HepG2 (cell line): ENCODE measurements around the gene RBBP9. TPM values are rescaled to one million over a fixed set of nuclear protein-coding genes. Genes with fewer than 3 reads are reported as not detected.

Source experiments
- ATF2 ChIP-seq: sonication (generic); formaldehyde crosslinking; IDR thresholded peaks from 2 replicates; pipeline ENCODE4 v1.4.0; 2020; ENCODE audit warnings: missing genetic modification reagents
- GRHL1 ChIP-seq: sonication (generic); formaldehyde crosslinking; conservative IDR thresholded peaks from 2 replicates; pipeline ENCODE4 v1.8.0; 2022; ENCODE audit warnings: missing genetic modification reagents
- HBP1 ChIP-seq: IDR thresholded peaks from 2 replicates; pipeline ENCODE4 v1.6.1; 2016; ENCODE audit warnings: low read depth, control low read depth
- HCFC1 ChIP-seq: fragments of 150-350 bp; IDR thresholded peaks from 2 replicates; pipeline ENCODE4 v1.6.1; 2014; ENCODE audit warnings: low read depth, low read length
- HNF1B ChIP-seq: sonication (generic); formaldehyde crosslinking; IDR thresholded peaks from 2 replicates; pipeline ENCODE4 v1.5.1; 2020; ENCODE audit warnings: mild to moderate bottlenecking, moderate library complexity, missing genetic modification reagents
- HNRNPK ChIP-seq: fragments of 200-400 bp; formaldehyde crosslinking; IDR thresholded peaks from 2 replicates; pipeline ENCODE4 v1.6.1; 2018; ENCODE audit warnings: low read length, low read depth, moderate library complexity, mild to moderate bottlenecking; ENCODE audit not compliant: poor library complexity, severe bottlenecking
- ISX ChIP-seq: sonication (generic); formaldehyde crosslinking; conservative IDR thresholded peaks from 2 replicates; pipeline ENCODE4 v1.5.0; 2020; ENCODE audit warnings: missing genetic modification reagents
- NAIF1 ChIP-seq: sonication (generic); formaldehyde crosslinking; IDR thresholded peaks from 2 replicates; pipeline ENCODE4 v1.5.0; 2020; ENCODE audit warnings: mild to moderate bottlenecking, missing genetic modification reagents, borderline replicate concordance
- NCOA5 ChIP-seq: sonication (generic); formaldehyde crosslinking; IDR thresholded peaks from 2 replicates; pipeline ENCODE4 v1.4.0; 2020; ENCODE audit warnings: missing genetic modification reagents
- REXO4 ChIP-seq: sonication (generic); formaldehyde crosslinking; IDR thresholded peaks from 2 replicates; pipeline ENCODE4 v1.8.0; 2022; ENCODE audit warnings: missing genetic modification reagents, mild to moderate bottlenecking, borderline replicate concordance
- SRF ChIP-seq: IDR thresholded peaks from 2 replicates; pipeline ENCODE4 v1.6.1; 2011; ENCODE audit warnings: mild to moderate bottlenecking, low read depth, low read length, moderate library complexity
- ZNF263 ChIP-seq: sonication (generic); formaldehyde crosslinking; IDR thresholded peaks from 2 replicates; pipeline ENCODE4 v1.4.0; 2020; ENCODE audit warnings: missing genetic modification reagents
- ZNF577 ChIP-seq: sonication (generic); formaldehyde crosslinking; IDR thresholded peaks from 2 replicates; pipeline ENCODE4 v1.4.0; 2020; ENCODE audit warnings: mild to moderate bottlenecking, low read depth, missing genetic modification reagents, borderline replicate concordance
- ZNF704 ChIP-seq: sonication (generic); formaldehyde crosslinking; IDR thresholded peaks from 2 replicates; pipeline ENCODE4 v1.8.1; 2023; ENCODE audit warnings: mild to moderate bottlenecking, inconsistent platforms, moderate library complexity, missing genetic modification reagents, borderline replicate concordance
- polyA plus RNA-seq, 8 experiments: library from polyadenylated mRNA; depleted of rRNA in 3 of 8; stranded (reverse) in 7 of 8; unstranded in 1 of 8; fragments of >200 nt; fragmentation: Illumina TruSeq in 4 of 8; extraction: Trizol in 4 of 8; gene quantifications; 2 replicates each; pipeline versions ENCODE4 v1.2.1 to v1.2.3, GENCODE V29; 2011 to 2016; ENCODE audit warnings: low read depth in 4 of 8, missing spikeins in 1 of 8, mixed read lengths in 1 of 8; ENCODE audit not compliant: insufficient read depth in 1 of 8
- total RNA-seq, 5 experiments: library from RNA; depleted of rRNA; stranded (reverse); fragments of >200 nt; fragmentation: Illumina TruSeq; extraction: Trizol; gene quantifications; 2 replicates each; pipeline ENCODE4 v1.2.3, GENCODE V29; 2016; ENCODE audit warnings: low read depth in 1 of 5

The RBBP9 gene
- total and polyA plus RNA-seq, 2 of the 13 experiments (the other 11 are each of a cell fraction or from before 2014, with no cell fraction given): 28.0 to 56.3 TPM

- TF ChIP-seq ZNF577 (CRISPR knock-in tag): no peak
- TF ChIP-seq GRHL1: no peak
- peak; percentile 90; the same call in 1 of the 2 replicates for TF ChIP-seq HBP1 (CRISPR knock-in tag)
- TF ChIP-seq NCOA5 (CRISPR knock-in tag): no peak
- peak; percentile 81 for TF ChIP-seq ATF2 (CRISPR knock-in tag)
- no peak for TF ChIP-seq NAIF1 (CRISPR knock-in tag)
- 0 out of 2 replicates have a peak, but pooled peaks have one; percentile 10 for TF ChIP-seq REXO4 (CRISPR knock-in tag)
- no peak for TF ChIP-seq HNRNPK
- TF ChIP-seq ISX (CRISPR knock-in tag): peak; percentile 78; the same call in 1 of the 2 replicates
- peak; percentile 75 for TF ChIP-seq HNF1B (CRISPR knock-in tag)
- peak; percentile 86 for TF ChIP-seq SRF
- peak; percentile 45; the same call in 1 of the 2 replicates for TF ChIP-seq ZNF263
- no peak; the same call in 1 of the 2 replicates for TF ChIP-seq ZNF704
- peak; percentile 95 for TF ChIP-seq HCFC1
Observed at GRCh38 chr20:18466894-18467730, 29.9 kb downstream of the RBBP9 start, which contains the start of the genes DZANK1 and POLR3F (continued).
